ENCODE results near the gene CALML4.

DNA sequence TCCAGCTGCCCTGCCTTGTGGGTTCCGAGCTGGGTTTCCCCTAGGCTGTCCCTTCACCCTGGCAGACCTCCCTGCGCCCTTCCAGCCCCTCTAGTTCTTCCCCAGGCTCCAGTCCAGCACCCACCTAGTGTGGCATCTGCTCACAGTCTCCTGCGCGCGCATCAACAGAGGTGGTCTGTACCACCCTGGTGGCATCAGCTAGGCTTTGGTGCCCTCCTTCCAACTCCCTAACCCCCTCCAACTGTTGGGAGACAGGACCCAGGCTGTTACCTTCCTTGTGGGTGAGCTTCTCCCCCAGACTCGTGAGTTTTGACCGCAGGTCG lies 8.0 kb downstream of the CALML4 start:
- TF ChIP-seq, protein P1, sequence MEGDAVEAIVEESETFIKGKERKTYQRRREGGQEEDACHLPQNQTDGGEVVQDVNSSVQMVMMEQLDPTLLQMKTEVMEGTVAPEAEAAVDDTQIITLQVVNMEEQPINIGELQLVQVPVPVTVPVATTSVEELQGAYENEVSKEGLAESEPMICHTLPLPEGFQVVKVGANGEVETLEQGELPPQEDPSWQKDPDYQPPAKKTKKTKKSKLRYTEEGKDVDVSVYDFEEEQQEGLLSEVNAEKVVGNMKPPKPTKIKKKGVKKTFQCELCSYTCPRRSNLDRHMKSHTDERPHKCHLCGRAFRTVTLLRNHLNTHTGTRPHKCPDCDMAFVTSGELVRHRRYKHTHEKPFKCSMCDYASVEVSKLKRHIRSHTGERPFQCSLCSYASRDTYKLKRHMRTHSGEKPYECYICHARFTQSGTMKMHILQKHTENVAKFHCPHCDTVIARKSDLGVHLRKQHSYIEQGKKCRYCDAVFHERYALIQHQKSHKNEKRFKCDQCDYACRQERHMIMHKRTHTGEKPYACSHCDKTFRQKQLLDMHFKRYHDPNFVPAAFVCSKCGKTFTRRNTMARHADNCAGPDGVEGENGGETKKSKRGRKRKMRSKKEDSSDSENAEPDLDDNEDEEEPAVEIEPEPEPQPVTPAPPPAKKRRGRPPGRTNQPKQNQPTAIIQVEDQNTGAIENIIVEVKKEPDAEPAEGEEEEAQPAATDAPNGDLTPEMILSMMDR (IDR thresholded peaks at IDR 0.05) = no peak
- no peak for TF ChIP-seq POLR2A (IDR thresholded peaks at IDR 0.05)

Measured in Peyer's patch (tissue), 4 donors.